ENCODE results near the gene NEURL1B. TPM values are rescaled to one million over a fixed set of nuclear protein-coding genes. Genes with fewer than 3 reads are reported as not detected.

Gene NEURL1B
- total and polyA plus RNA-seq, 10 donors, result 0.26 to 2.5 (median 1.2) TPM

DNA sequence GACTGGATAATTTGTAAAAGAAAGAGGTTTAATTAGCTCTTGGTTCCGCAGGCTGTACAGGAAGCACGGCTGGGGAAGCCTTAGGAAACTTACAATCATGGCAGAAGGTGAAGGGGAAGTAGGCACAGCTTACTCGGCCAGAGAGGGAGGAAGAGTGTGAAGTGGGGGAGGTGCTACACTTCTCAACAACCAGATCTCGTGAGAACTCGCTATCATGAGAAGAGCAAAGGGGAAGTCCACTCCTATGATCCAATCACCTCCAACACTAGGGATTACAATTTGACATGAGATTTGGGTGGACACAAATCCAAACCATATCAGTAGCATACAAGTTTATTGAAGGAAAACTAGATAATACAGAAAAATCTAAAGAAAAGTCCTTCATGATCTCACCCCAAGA, 39.9 kb downstream of the NEURL1B start:
- Histone ChIP-seq H3K27ac (no peak overlapping the region), H3K36me3 (no peaks in the 10 kb centered on the region), H3K27me3 (replicated peaks in 1 of 7) (peaks cover 0 to 18% (median 0%) of the 10 kb centered on the region in 7 donors), H3K4me1 (no peaks in the 10 kb centered on the region), H3K9me3 (peaks cover 0 to 7% (median 0%) of the 10 kb centered on the region in 8 donors), H3K4me3 (no peak overlapping the region)
- no peak for DNase-seq
- WGBS, 5 donors, result 27 to 43% (median 40%) methylated on average over 5 of the region's 5 CpGs
- TF ChIP-seq, protein P1, sequence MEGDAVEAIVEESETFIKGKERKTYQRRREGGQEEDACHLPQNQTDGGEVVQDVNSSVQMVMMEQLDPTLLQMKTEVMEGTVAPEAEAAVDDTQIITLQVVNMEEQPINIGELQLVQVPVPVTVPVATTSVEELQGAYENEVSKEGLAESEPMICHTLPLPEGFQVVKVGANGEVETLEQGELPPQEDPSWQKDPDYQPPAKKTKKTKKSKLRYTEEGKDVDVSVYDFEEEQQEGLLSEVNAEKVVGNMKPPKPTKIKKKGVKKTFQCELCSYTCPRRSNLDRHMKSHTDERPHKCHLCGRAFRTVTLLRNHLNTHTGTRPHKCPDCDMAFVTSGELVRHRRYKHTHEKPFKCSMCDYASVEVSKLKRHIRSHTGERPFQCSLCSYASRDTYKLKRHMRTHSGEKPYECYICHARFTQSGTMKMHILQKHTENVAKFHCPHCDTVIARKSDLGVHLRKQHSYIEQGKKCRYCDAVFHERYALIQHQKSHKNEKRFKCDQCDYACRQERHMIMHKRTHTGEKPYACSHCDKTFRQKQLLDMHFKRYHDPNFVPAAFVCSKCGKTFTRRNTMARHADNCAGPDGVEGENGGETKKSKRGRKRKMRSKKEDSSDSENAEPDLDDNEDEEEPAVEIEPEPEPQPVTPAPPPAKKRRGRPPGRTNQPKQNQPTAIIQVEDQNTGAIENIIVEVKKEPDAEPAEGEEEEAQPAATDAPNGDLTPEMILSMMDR (IDR thresholded peaks at IDR 0.05 in 8 of 11, conservative IDR thresholded peaks at IDR 0.05 in 3 of 11), result no peak
- TF ChIP-seq POLR2AphosphoS5 (IDR thresholded peaks at IDR 0.05) (no peak), POLR2A (IDR thresholded peaks at IDR 0.05) (no peak)
- intact Hi-C loops (cut with DNase I; ENCODE audit: low total_unique reads), result no loop called here

DNA sequence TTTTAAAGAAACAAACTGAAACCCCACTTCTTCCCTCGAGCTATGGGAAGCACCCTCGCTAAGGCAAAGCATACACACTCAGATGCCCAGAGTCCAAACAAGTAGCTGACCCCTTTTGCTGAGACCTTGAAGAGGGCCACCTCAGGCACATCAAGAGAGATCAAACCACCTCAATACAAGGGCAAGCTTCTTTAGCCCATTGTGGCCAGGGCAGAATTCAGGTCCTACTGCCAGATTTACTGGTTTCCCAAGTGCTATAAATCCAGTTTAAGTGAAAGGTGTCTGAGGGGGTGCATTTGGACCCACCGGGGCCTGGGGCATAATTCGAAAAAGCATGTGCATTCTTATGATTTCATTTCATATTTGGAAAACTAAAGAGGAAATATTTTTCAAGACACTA, 40.4 kb downstream of the NEURL1B start:
- Histone ChIP-seq H3K4me3 (no peak overlapping the region), H3K36me3 (no peaks in the 10 kb centered on the region), H3K4me1 (no peaks in the 10 kb centered on the region), H3K9me3 (peaks cover 0 to 7% (median 0%) of the 10 kb centered on the region in 8 donors), H3K27me3 (replicated peaks in 1 of 7) (peaks cover 0 to 18% (median 0%) of the 10 kb centered on the region in 7 donors), H3K27ac (no peak overlapping the region)
- TF ChIP-seq POLR2AphosphoS5 (IDR thresholded peaks at IDR 0.05) (no peak), POLR2A (IDR thresholded peaks at IDR 0.05) (no peak)
- TF ChIP-seq, protein P1 (IDR thresholded peaks at IDR 0.05 in 8 of 11, conservative IDR thresholded peaks at IDR 0.05 in 3 of 11), result no peak
- 91 to 97% (median 94%) methylated on average over 4 of the region's 4 CpGs for WGBS, 5 donors
- DNase-seq, result no peak
- intact Hi-C loops (cut with DNase I; ENCODE audit: low total_unique reads), result no loop called here

DNA sequence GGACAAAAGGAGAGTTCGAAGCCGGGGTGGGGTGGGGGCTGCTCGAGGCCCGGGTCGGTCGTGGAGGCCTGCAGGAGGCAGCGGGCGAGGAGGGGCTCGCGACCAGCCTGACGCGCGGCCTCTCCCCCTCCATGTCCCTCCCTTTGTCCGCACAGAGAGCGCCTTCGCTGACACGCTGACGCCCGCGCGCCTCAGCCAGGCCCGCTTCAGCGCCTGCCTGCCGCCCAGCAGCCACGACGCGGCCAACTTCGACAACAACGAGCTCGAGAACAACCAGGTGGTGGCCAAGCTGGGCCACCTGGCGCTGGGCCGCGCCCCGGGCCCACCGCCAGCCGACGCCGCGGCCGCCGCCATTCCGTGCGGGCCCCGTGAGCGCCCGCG, 42.2 kb downstream of the NEURL1B start:
- intact Hi-C loops (cut with DNase I; ENCODE audit: low total_unique reads), result no loop called here
- TF ChIP-seq POLR2AphosphoS5 (IDR thresholded peaks at IDR 0.05) (no peak), POLR2A (IDR thresholded peaks at IDR 0.05) (no peak)
- TF ChIP-seq, protein P1 (IDR thresholded peaks at IDR 0.05 in 8 of 11, conservative IDR thresholded peaks at IDR 0.05 in 3 of 11), result no peak
- DNase-seq, result no peak
- peaks cover 0 to 18% (median 0%) of the 10 kb centered on the region in 7 donors for H3K27me3 ChIP-seq (replicated peaks in 1 of 7)
- peak overlapping the region in 1 of 8 donors; percentile 61 for H3K4me3 ChIP-seq
- 83 to 89% (median 85%) methylated on average over 30 to 47 of the region's 47 CpGs for WGBS, 5 donors
- no peaks in the 10 kb centered on the region for H3K36me3 ChIP-seq
- H3K4me1 ChIP-seq, result peaks cover 0 to 6% (median 1%) of the 10 kb centered on the region in 6 donors
- peaks cover 0 to 7% (median 0%) of the 10 kb centered on the region in 8 donors for H3K9me3 ChIP-seq
- no peak overlapping the region for H3K27ac ChIP-seq

DNA sequence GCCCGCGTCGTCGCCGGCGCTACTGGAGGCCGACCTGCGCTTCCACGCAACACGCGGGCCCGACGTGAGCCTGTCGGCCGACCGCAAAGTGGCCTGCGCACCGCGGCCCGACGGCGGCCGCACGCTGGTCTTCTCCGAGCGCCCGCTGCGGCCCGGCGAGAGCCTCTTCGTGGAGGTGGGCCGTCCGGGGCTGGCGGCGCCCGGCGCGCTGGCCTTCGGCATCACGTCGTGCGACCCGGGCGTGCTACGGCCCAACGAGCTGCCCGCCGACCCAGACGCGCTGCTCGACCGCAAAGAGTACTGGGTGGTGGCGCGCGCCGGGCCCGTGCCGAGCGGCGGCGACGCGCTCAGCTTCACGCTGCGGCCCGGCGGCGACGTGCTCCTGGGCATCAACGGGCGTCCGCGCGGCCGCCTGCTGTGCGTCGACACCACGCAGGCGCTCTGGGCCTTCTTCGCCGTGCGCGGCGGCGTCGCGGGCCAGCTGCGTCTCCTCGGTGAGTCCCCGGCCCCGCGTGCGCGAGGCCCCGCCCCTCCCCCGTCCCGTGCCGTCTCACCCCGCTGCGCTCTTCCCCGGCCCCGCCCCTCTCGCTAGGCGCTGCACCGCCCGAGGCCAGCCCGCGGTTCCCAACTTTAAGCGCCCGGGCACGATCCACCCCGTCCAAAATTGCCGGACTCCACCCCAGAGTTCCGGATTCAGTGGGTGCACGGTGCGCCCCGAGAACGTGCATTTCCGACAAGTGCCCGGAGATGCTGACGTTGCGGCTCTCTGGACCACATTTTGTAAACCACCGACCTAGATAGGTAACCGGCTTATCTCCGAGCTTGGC, 42.8 kb downstream of the NEURL1B start:
- Histone ChIP-seq H3K36me3 (no peaks in the 10 kb centered on the region), H3K9me3 (peaks cover 0 to 7% (median 0%) of the 10 kb centered on the region in 8 donors), H3K4me1 (peaks cover 0 to 12% (median 7%) of the 10 kb centered on the region in 6 donors), H3K27ac (peak overlapping the region in 3 of 8 donors; percentile 28 to 52 (median 48)), H3K27me3 (replicated peaks in 1 of 7) (peaks cover 0 to 18% (median 0%) of the 10 kb centered on the region in 7 donors), H3K4me3 (peak overlapping the region in 6 of 8 donors; percentile 2 to 61 (median 20))
- WGBS, 5 donors, result 56 to 78% (median 62%) methylated on average over 66 to 125 of the region's 125 CpGs
- TF ChIP-seq POLR2A (IDR thresholded peaks at IDR 0.05) (no peak), POLR2AphosphoS5 (IDR thresholded peaks at IDR 0.05) (no peak)
- TF ChIP-seq, protein P1 (IDR thresholded peaks at IDR 0.05 in 8 of 11, conservative IDR thresholded peaks at IDR 0.05 in 3 of 11), result no peak
- peak; percentile 80 for DNase-seq
- intact Hi-C loops (cut with DNase I; ENCODE audit: low total_unique reads), result no loop called here

Measured in spleen (tissue), 11 donors.